ENCODE data around the gene IREB2. TPM values are rescaled to one million over a fixed set of nuclear protein-coding genes. Genes with fewer than 3 reads are reported as not detected.
"Not testable (repeated sequence)": the region's sequence is repeated elsewhere in the genome, so short reads cannot be mapped to it uniquely, and the experiment has no call there.

The IREB2 gene
- total and polyA plus RNA-seq, 4 donors = 9.8 to 71.5 (median 38.4) TPM

DNA sequence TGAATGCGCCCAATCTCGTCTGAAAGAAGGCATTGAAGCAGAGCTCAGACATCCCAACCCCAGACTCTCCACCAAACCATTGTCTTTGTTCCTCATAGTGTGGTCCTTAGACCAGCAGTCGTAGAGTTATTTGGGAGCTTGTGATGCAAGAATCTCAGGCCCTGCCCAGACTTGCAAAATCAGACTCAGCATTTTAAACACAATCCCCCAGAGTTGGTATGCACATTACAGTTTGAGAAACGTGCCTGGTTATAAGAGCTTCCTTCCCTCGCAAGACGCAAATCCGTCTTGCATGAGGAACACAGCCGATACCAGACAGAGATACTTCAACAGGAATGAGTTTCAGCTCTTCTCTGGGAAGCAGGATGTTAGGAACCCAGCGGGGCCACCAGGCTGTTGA is 38.9 kb upstream of the IREB2 start:
- WGBS, 2 donors = 49 to 64% methylated on average over 9 of the region's 9 CpGs
- ATAC-seq (ENCODE audit: insufficient read depth, low FRiP score) (no peak), DNase-seq (peak; percentile 33 to 80 (median 58))
- H3K4me3 ChIP-seq = no peak overlapping the region
- no peak overlapping the region for H3K9ac ChIP-seq (ENCODE audit: insufficient read depth in 1 of 2, low read length in 2 of 2)
- H3K9me3 ChIP-seq (ENCODE audit: control insufficient read depth in 4 of 4, insufficient read depth in 3 of 4, low read length in 3 of 4) = no peaks in the 10 kb centered on the region
- no peaks in the 10 kb centered on the region for H3K36me3 ChIP-seq (ENCODE audit: control insufficient read depth in 4 of 4, insufficient read depth in 4 of 4, low read length in 4 of 4)
- H3K27me3 ChIP-seq (ENCODE audit: control insufficient read depth in 3 of 3, insufficient read depth in 3 of 3, low read length in 2 of 3) = peaks cover 0 to 5% (median 0%) of the 10 kb centered on the region in 3 donors
- H3K4me1 ChIP-seq (ENCODE audit: control insufficient read depth in 5 of 5, insufficient read depth in 5 of 5, low read length in 5 of 5) = peaks cover 0 to 12% (median 0%) of the 10 kb centered on the region in 5 donors
- TF ChIP-seq, protein P1, sequence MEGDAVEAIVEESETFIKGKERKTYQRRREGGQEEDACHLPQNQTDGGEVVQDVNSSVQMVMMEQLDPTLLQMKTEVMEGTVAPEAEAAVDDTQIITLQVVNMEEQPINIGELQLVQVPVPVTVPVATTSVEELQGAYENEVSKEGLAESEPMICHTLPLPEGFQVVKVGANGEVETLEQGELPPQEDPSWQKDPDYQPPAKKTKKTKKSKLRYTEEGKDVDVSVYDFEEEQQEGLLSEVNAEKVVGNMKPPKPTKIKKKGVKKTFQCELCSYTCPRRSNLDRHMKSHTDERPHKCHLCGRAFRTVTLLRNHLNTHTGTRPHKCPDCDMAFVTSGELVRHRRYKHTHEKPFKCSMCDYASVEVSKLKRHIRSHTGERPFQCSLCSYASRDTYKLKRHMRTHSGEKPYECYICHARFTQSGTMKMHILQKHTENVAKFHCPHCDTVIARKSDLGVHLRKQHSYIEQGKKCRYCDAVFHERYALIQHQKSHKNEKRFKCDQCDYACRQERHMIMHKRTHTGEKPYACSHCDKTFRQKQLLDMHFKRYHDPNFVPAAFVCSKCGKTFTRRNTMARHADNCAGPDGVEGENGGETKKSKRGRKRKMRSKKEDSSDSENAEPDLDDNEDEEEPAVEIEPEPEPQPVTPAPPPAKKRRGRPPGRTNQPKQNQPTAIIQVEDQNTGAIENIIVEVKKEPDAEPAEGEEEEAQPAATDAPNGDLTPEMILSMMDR (IDR thresholded peaks at IDR 0.05; ENCODE audit: control extremely low read depth, extremely low read depth) = no peak
- no peak overlapping the region for H3K27ac ChIP-seq (ENCODE audit: low read depth in 1 of 2, low read length in 1 of 2)

DNA sequence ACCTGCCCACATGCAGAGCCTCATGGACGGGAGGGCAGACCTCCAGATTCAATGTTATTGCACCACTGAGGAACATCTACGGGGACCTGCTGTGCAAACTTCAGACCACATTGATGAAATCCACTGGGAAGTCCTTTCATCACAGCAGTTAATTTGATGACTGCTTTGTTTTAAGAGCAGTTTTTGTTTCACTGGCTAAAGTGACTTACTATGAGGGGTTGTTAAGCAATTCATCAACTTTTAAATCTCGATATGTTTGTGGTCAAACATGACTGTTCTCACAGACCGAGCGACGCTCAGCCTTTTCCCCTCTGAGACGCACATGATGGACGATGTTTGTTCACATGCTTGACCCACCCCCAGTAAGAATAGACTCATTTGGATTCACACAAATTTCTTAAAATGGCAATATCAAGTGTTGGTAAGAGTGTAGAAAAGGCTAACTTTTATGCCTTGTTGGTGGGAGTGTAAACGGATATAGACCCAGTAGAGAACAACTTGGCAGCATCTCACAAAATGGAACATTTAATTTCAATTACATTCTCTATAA is 35.9 kb upstream of the IREB2 start:
- Histone ChIP-seq H3K4me1 (ENCODE audit: control insufficient read depth in 5 of 5, insufficient read depth in 5 of 5, low read length in 5 of 5) (peaks cover 0 to 8% (median 0%) of the 10 kb centered on the region in 5 donors), H3K36me3 (ENCODE audit: control insufficient read depth in 4 of 4, insufficient read depth in 4 of 4, low read length in 4 of 4) (no peaks in the 10 kb centered on the region), H3K4me3 (no peak overlapping the region), H3K9ac (ENCODE audit: insufficient read depth in 1 of 2, low read length in 2 of 2) (no peak overlapping the region), H3K27me3 (ENCODE audit: control insufficient read depth in 3 of 3, insufficient read depth in 3 of 3, low read length in 2 of 3) (peaks cover 0 to 12% (median 4%) of the 10 kb centered on the region in 3 donors), H3K27ac (ENCODE audit: low read depth in 1 of 2, low read length in 1 of 2) (no peak overlapping the region), H3K9me3 (ENCODE audit: control insufficient read depth in 4 of 4, insufficient read depth in 3 of 4, low read length in 3 of 4) (no peaks in the 10 kb centered on the region)
- DNase-seq (no peak), ATAC-seq (ENCODE audit: insufficient read depth, low FRiP score) (no peak)
- WGBS, 2 donors = 28 to 53% methylated on average over 9 of the region's 9 CpGs
- TF ChIP-seq, protein P1 (IDR thresholded peaks at IDR 0.05; ENCODE audit: control extremely low read depth, extremely low read depth) = no peak

DNA sequence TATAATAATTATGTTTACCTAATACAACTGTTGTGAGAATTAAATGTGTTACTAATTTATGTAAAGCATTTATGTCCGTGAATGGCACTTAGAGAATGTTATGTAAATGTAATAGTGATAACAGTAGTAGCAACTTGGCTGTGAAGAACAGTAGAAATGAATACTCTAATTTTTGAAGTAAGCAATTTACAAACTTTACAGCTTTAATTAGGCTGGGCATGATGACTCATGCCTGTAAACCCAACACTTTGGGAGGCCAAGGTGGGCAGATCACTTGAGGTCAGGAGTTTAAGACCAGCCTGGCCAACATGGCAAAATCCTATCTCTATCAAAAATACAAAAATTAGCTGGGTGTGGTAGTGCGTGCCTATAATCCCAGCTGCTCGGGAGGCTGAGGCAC is 33.9 kb upstream of the IREB2 start:
- H3K27me3 ChIP-seq (ENCODE audit: control insufficient read depth in 3 of 3, insufficient read depth in 3 of 3, low read length in 2 of 3) = peaks cover 0 to 12% (median 4%) of the 10 kb centered on the region in 3 donors
- H3K9me3 ChIP-seq (ENCODE audit: control insufficient read depth in 4 of 4, insufficient read depth in 3 of 4, low read length in 3 of 4) = no peaks in the 10 kb centered on the region
- H3K4me3 ChIP-seq = no peak overlapping the region
- no peaks in the 10 kb centered on the region for H3K36me3 ChIP-seq (ENCODE audit: control insufficient read depth in 4 of 4, insufficient read depth in 4 of 4, low read length in 4 of 4)
- no peak overlapping the region for H3K27ac ChIP-seq (ENCODE audit: low read depth in 1 of 2, low read length in 1 of 2)
- WGBS, 2 donors = 83 to 96% methylated on average over 3 of the region's 3 CpGs
- H3K4me1 ChIP-seq (ENCODE audit: control insufficient read depth in 5 of 5, insufficient read depth in 5 of 5, low read length in 5 of 5) = peaks cover 0 to 4% (median 0%) of the 10 kb centered on the region in 5 donors
- H3K9ac ChIP-seq (ENCODE audit: insufficient read depth in 1 of 2, low read length in 2 of 2) = no peak overlapping the region
- no peak for ATAC-seq (ENCODE audit: insufficient read depth, low FRiP score)
- TF ChIP-seq, protein P1 (IDR thresholded peaks at IDR 0.05; ENCODE audit: control extremely low read depth, extremely low read depth) = no peak
- DNase-seq = no peak

DNA sequence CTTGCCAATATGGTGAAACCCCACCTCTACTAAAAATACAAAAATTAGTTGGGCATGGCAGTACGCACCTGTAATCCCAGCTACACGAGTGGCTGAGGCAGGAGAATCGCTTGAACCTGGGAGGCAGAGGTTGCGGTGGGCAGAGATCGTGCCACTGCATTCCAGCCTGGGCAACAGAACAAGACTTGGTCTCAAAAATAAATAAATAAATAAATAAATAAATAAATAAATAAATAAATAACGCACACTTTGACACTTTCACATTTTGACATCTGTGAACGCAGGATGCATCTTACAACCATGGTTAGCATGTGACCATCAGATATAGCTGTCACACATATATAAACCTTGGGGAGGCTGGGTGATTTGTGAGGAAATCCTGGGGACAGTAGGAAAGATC is 33.2 kb upstream of the IREB2 start:
- not testable (repeated sequence) for H3K9me3 ChIP-seq (ENCODE audit: control insufficient read depth in 4 of 4, insufficient read depth in 3 of 4, low read length in 3 of 4); H3K9ac ChIP-seq (ENCODE audit: insufficient read depth in 1 of 2, low read length in 2 of 2); ATAC-seq (ENCODE audit: insufficient read depth, low FRiP score); DNase-seq; H3K4me3 ChIP-seq; H3K27ac ChIP-seq (ENCODE audit: low read depth in 1 of 2, low read length in 1 of 2); H3K4me1 ChIP-seq (ENCODE audit: control insufficient read depth in 5 of 5, insufficient read depth in 5 of 5, low read length in 5 of 5); H3K36me3 ChIP-seq (ENCODE audit: control insufficient read depth in 4 of 4, insufficient read depth in 4 of 4, low read length in 4 of 4)
- H3K27me3 ChIP-seq (ENCODE audit: control insufficient read depth in 3 of 3, insufficient read depth in 3 of 3, low read length in 2 of 3) = peaks cover 0 to 12% (median 4%) of the 10 kb centered on the region in 3 donors
- 94 to 97% methylated on average over 7 of the region's 7 CpGs for WGBS, 2 donors
